Stimulated activated CD8-positive, alpha-beta memory T cell treated with anti-CD3 and anti-CD28 coated beads, Interleukin-12 subunit alpha, Interleukin-12 subunit beta, amount 100 ng/mL, for 24 hours (primary cell): Measurements from ENCODE around the gene DCC.

Experiments used
- DNase-seq: peaks from one replicate; pipeline ENCODE4 v3.0.0-alpha.2; 2020; ENCODE audit errors: extremely low read depth

The DCC gene

GRCh38 chr18:53033128-53033527 is 693.1 kb downstream of the DCC start:
- no peak for DNase-seq

GRCh38 chr18:53038608-53039007 is 698.6 kb downstream of the DCC start:
- no peak for DNase-seq

- DNase-seq = no peak
Observed at GRCh38 chr18:53040286-53040685, 700.3 kb downstream of the DCC start.

GRCh38 chr18:53056064-53056463 is 716.1 kb downstream of the DCC start:
- DNase-seq = no peak

DNA sequence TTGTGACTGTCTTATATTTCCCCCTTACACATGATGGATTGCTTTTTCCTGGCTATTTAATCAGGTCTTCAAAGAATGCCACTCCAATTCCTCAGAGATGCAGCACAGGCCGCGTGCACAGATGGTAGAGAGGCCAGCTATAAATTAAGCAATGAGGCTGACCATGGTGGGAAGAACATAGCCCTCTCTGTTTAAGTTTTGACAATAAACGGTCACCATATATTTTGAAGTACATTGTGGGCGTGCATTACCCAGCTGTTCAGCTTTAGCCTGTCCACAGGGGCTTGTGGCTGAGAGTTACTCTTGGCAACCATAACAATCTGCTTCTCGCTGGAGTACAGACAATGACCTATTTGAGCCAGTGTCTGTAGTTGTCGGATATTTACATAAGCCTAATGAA is 730.8 kb downstream of the DCC start:
- DNase-seq = no peak

- no peak for DNase-seq
Observed at GRCh38 chr18:53080687-53081086, 740.7 kb downstream of the DCC start.

DNA sequence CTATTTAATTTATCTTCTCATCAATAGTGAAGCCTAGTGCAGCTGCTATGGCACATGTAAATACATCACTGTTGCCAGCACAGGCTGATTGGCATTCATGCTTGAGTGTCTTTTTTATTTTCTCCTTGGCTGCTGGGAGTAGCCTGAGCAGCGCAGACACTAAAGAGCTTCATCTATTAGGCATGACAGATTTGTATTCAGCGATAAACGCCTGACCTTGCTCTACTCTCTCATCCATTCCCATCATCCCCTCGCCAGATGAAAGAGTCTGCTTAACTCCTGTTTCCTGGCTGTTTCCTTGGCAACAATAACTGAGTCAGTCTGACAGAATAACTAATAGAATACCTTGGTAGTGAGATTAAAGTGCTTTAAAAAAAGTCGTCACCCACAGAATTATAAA is 753.6 kb downstream of the DCC start:
- DNase-seq = no peak

- DNase-seq = no peak
Observed at GRCh38 chr18:53101536-53102105, 761.6 kb downstream of the DCC start.

GRCh38 chr18:53114441-53114840 is 774.4 kb downstream of the DCC start:
- no peak for DNase-seq

DNA sequence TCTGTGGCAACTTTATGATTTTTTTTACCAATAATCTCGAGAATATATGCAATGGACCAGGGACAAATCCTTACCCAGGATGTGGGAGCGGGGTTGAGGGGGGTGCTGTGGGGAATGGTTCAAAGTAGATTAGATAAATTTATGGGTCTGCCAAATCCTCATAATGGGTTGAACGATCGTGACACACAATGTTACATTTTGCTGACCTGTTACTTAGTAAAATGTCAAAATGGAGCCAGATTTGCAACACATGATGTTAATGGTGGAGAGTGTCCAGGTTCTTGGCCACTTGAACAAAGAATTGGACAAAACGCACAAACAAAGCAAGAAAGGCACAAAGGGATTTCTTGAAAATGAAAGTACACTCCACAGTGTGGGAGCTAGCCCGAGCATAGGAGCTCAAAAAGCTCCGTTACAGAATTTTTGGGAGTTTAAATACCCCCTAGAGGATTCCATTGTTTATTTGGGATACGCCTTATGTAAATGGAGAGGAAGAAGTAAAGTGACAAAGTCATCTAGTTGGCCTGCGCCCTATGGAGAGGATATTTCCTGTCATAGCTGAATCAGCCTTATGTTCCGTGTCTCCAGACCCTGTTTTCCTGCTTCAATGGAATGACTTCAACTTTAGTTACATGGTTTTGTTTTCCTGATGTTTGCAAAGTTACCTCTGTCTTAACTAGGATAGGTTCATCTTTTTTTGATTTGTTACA is 776.0 kb downstream of the DCC start:
- no peak for DNase-seq

DNA sequence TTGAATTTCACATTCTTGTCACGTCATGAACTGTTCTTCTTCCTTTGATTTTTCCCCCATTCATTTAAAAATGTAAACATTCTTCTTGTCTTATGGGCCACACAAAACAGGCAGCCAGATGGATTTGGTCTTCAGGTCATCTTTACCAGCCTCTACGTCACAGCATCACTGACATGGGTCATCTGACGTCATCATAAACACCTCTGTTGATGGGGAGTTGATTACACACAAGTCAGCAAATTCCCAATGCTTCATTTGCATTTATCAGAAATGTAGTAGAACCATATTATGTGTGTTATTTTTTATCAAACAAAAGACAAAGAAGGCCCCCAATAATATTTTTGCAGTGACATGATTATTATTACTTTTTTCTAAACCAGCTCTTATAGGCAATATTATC is 777.9 kb downstream of the DCC start:
- DNase-seq = no peak

DNA sequence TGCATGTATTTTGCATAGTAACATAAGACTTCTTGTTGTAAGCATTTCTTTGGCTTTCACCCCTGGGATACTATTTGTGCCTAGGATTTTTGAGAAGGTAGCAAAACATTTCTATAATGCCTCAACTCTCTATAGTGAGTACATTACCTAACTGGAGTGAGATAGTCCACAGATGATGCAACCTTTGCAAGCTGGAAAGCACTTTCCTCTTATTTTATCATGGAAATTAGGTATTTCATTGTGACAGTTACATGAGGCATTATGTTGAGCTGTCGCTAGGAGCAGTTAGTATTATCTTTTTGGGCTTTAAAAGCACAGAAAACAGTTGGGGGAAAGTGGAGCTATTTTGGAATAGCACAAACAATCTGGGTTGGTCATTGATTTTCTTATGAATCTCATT is 786.2 kb downstream of the DCC start:
- DNase-seq = no peak

DNA sequence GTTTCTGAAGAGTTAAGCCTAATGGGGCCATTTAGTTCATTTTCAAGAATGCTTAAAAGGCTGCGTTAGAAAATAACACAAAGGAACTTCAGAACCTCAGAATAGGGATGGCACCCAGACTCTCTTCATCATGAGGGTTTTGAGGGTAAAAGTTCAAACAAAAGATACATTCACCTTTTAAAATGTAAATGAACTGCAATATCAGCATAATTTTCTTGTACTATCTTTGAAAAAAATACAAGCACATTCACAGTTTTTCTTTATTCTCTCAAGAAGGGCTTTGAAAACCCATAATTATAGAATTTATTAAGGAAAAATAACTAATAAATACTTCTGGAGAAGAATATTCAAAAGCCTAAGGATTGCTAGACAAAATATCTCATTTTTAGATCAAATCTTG is 791.0 kb downstream of the DCC start:
- DNase-seq = no peak

GRCh38 chr18:53134711-53135110 is 794.7 kb downstream of the DCC start:
- no peak for DNase-seq

- DNase-seq = no peak
Observed at GRCh38 chr18:53135654-53136053, 795.7 kb downstream of the DCC start.

GRCh38 chr18:53139746-53140500 is 799.9 kb downstream of the DCC start:
- DNase-seq = no peak

DNA sequence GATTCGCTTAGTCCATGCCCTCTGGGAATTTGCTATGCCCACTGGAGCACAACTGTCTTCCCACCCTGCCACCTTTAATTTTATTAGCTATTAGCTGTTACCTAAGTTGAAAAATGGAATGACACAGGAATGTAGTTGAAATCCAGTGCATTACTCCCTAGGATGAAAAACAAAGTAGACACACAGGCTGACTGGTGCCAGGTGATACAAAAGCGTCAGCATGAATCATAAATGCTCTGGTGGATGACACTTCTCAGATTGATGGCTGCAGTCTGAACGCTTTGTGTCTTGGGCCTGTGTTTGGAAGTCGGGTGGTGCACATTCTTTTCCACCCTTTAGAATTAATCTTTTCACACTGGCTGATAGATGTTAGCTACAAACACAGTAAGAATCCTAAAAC is 802.0 kb downstream of the DCC start:
- no peak for DNase-seq

DNA sequence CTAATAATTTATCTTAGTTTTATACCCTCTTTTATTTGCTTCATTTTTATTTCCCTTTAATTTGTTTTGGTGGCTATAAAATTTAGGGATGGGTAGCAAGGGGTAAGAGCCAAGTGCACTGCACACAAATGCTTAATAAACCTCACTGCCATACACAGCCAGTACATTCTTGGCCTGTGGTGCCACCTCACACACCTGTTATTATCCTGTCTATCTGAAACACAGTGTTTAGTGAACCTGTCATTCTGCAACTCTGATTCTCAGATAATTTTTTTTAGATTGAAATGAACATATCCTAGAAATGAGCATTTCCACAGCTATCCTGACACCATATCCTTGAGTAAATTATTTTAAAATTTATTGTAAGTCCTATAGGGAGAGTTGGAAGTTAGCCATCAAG is 807.5 kb downstream of the DCC start:
- DNase-seq = no peak

DNA sequence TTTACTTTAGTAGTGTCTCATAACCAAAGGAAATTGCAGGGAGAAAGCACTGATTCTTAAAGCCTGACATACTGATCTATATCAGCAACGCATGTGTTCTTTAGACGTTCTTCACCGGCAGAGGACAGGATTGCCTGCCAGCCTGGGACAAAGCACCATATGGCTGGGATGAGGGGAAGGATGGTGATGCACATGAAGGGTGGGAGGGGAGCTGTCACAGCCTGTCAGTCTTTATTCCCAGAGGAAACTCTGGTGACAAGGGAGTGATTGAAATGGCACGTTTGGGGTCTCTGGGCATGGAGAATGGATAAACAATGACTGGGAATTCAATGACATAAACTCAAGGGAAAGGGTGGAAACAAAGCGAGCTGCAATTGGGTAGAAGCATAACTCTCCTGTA is 808.1 kb downstream of the DCC start:
- DNase-seq = no peak

GRCh38 chr18:53152476-53152875 is 812.5 kb downstream of the DCC start:
- no peak for DNase-seq

DNA sequence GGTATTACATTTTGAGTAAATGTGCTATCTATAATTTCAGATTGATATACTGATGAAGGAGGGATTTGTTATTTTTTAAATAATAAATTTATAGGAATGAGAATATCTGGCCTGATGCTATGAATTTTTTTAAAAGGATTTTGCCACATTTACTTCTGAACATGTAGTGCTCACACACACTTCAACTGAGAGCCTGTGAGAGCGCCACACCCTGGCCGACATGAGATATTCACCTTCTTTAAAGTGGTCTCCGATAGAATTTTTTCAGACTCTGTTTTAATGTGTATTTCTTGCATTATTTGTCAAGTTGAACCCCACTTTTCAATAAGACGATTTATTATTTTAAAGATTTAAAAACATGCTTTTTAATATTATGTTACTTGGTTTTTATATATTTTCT is 813.3 kb downstream of the DCC start:
- DNase-seq = no peak

DNA sequence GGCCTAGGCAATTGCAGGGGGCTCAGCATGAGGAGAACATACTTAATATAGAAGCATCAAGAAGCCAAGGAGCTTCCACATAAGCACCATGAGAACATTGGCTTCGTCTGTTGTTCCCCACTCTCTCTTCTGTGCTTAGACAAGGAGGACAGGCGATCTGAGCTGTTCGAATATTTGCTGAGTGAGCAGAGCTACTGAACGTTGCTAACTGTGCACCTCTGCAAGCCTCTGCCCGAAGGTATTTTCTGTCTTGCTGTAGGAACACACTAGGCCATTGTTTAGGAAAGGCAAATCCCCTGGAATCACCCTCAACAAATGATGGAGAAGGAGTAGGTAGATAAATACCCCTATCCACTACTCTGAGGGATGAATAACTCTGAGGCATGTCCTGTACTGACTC is 813.8 kb downstream of the DCC start:
- no peak for DNase-seq

DNA sequence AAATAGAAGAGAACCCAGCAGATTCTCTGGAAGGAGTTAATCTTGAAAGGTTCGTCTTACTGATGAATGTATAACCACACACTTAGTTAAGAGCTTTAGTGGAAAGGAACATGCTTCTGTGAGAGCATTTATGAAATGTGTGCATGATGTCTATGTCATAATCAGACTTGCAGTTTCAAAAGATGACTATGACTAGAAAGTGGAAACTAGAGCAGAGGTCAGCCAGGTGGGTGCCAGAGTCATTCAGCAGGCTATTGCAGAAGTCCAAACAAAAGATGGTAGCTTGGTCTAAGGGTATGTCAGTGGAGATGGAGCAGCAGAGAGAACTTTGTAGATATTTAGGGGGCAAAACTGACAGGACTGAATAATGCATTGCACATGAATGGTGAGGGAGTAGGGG is 825.8 kb downstream of the DCC start:
- no peak for DNase-seq
